Uterus (tissue), 2 donors: ENCODE measurements around the gene BBS5.
"Not testable (repeated sequence)": the region's sequence is repeated elsewhere in the genome, so short reads cannot be mapped to it uniquely, and the experiment has no call there.

Source experiments
- POLR2A ChIP-seq, 2 donors: fragments of 450-650 bp; IDR thresholded peaks; one replicate each; pipeline ENCODE4 v1.6.1; 2016; ENCODE audit warnings: antibody characterized with exemption in 2 of 2, mild to moderate bottlenecking in 1 of 2, moderate library complexity in 1 of 2
- TF ChIP-seq, protein P1 (sequence below), 4 experiments: fragments of 200-600 bp in 2 of 4; fragments of 450-650 bp in 2 of 4; sonication (generic) in 2 of 4; IDR thresholded peaks; one replicate each; pipeline ENCODE4 v1.5.1; 2016 to 2019; ENCODE audit warnings: antibody characterized with exemption in 4 of 4, mild to moderate bottlenecking in 2 of 4, moderate library complexity in 1 of 4

DNA sequence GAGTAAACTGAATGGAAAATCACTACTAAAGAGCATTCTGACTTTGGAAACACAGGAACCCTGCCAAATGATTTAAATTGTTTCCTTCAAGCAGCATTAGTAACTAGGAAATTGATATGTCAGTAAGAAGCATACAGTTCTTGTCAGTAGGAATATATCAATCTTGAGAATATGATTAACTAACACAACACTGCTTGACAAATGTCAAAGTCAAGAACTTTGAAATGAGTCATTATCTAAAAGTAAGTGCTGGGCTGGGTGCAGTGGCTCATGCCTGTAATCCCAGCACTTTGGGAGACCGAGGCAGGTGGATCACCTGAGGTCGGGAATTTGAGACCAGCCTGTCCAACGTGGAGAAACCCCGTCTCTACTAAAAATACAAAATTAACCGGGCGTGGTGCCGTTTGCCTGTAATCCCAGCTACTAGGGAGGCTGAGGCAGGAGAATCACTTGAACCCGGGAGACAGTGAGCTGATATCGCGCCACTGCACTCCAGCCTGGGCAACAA is 37.2 kb downstream of the BBS5 start:
- not testable (repeated sequence) for TF ChIP-seq POLR2A (IDR thresholded peaks at IDR 0.05)
- TF ChIP-seq, protein P1, sequence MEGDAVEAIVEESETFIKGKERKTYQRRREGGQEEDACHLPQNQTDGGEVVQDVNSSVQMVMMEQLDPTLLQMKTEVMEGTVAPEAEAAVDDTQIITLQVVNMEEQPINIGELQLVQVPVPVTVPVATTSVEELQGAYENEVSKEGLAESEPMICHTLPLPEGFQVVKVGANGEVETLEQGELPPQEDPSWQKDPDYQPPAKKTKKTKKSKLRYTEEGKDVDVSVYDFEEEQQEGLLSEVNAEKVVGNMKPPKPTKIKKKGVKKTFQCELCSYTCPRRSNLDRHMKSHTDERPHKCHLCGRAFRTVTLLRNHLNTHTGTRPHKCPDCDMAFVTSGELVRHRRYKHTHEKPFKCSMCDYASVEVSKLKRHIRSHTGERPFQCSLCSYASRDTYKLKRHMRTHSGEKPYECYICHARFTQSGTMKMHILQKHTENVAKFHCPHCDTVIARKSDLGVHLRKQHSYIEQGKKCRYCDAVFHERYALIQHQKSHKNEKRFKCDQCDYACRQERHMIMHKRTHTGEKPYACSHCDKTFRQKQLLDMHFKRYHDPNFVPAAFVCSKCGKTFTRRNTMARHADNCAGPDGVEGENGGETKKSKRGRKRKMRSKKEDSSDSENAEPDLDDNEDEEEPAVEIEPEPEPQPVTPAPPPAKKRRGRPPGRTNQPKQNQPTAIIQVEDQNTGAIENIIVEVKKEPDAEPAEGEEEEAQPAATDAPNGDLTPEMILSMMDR (IDR thresholded peaks at IDR 0.05) = not testable (repeated sequence)
